Stomach (tissue), 4 donors: Measurements from ENCODE around the gene ANAPC13.

Experiments used
- EP300 ChIP-seq: sonication (generic); formaldehyde crosslinking; IDR thresholded peaks from one replicate; pipeline ENCODE4 v1.6.1; 2017; ENCODE audit warnings: antibody characterized with exemption
- POLR2A ChIP-seq, 4 donors: fragments of 450-650 bp; IDR thresholded peaks; one replicate each; pipeline ENCODE4 v1.6.1; 2016; ENCODE audit warnings: antibody characterized with exemption in 4 of 4, control low read depth in 2 of 4, mild to moderate bottlenecking in 1 of 4, moderate library complexity in 1 of 4
- POLR2AphosphoS5 ChIP-seq, 3 donors: sonication (generic); formaldehyde crosslinking; IDR thresholded peaks; one replicate each; pipeline ENCODE4 v1.6.1; 2016; ENCODE audit warnings: antibody characterized with exemption in 3 of 3
- TF ChIP-seq, protein P1 (sequence below), 7 experiments: fragments of 450-650 bp in 4 of 7; fragments of 200-600 bp in 3 of 7; sonication (generic) in 3 of 7; IDR thresholded peaks; one replicate each; pipeline ENCODE4 v1.5.1; 2016 to 2019; ENCODE audit warnings: antibody characterized with exemption in 7 of 7, control low read depth in 2 of 7, mild to moderate bottlenecking in 1 of 7

DNA sequence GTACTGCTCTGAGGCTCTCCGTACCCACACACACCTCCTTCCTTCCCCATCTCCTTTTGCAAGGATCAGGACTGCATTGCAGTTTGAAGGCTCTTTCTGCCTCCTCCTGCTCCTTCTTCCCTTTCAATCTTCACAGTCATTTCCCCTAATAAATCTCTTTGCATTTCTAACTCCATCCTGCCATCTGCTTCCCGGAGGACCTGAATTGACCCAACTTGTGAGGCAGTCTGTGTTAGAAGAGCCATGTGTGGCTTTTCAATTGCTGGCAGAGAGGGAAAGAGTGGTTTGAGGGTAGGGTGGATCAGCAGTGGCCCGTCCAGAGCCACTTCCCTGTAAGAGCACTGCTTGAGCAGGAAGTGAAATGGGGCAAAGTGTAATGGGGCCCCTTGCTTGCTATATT is 35.8 kb downstream of the ANAPC13 start:
- TF ChIP-seq, protein P1, sequence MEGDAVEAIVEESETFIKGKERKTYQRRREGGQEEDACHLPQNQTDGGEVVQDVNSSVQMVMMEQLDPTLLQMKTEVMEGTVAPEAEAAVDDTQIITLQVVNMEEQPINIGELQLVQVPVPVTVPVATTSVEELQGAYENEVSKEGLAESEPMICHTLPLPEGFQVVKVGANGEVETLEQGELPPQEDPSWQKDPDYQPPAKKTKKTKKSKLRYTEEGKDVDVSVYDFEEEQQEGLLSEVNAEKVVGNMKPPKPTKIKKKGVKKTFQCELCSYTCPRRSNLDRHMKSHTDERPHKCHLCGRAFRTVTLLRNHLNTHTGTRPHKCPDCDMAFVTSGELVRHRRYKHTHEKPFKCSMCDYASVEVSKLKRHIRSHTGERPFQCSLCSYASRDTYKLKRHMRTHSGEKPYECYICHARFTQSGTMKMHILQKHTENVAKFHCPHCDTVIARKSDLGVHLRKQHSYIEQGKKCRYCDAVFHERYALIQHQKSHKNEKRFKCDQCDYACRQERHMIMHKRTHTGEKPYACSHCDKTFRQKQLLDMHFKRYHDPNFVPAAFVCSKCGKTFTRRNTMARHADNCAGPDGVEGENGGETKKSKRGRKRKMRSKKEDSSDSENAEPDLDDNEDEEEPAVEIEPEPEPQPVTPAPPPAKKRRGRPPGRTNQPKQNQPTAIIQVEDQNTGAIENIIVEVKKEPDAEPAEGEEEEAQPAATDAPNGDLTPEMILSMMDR (IDR thresholded peaks at IDR 0.05) = no peak
- TF ChIP-seq POLR2A (IDR thresholded peaks at IDR 0.05) = no peak
- no peak for TF ChIP-seq POLR2AphosphoS5 (IDR thresholded peaks at IDR 0.05)
- no peak for TF ChIP-seq EP300
